ENCODE data around the gene SLC30A2. TPM values are rescaled to one million over a fixed set of nuclear protein-coding genes. Genes with fewer than 3 reads are reported as not detected.

The SLC30A2 gene
- total RNA-seq, 1 donor from 2014 or later = not detected

DNA sequence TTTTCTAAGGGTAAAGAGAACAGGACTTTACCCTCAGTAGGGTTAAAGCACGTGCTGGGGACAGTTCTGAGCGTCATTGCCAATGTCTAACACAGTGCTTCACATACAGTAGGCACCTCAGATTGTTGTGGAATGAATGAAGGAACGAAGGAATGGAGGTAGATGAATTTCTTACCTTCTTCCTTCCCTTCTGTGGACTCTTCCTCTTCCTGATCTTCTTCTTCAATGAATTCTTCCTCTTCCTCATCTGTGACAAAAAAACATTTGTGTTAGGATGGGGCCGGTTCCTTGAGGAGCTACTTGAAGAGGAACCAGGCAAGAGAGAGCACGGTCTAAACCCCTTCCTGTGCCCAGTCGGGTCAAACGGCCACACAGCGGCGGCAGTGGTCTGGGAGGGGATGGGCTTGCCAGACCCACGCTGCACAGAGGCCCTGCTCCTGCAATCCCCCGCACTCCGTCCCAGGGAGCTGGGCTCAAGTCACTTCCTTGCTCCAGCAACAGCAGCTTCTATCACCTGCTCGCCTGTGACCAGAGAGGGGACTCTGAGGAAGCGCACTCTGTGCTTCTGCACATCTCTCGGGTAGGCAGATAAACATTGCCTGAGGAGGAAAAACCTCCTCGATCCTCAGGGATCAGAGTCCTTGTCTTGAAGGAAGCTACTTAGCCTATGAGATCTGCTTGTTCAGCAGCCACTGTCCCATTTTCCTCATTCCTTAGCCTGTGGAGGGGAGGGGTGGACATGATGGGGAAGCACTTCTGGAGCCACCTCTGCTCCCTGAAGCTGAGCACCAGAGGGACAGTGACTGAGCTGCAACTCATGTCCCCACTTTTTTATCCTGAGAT lies 8.0 kb upstream of the SLC30A2 start:
- Mint-ChIP-seq H3K36me3 (ENCODE audit: low read depth, unreplicated experiment) (no peaks in the 10 kb centered on the region), H3K9me3 (ENCODE audit: unreplicated experiment) (peaks cover 4% of the 10 kb centered on the region), H3K4me3 (ENCODE audit: unreplicated experiment) (no peak overlapping the region), H3K27me3 (ENCODE audit: low read depth, unreplicated experiment) (peaks cover 62% of the 10 kb centered on the region), H3K27ac (ENCODE audit: unreplicated experiment) (no peak overlapping the region), H3K4me1 (ENCODE audit: low read depth, unreplicated experiment) (peaks cover 3% of the 10 kb centered on the region)
- Histone ChIP-seq H3K4me3 (ENCODE audit: insufficient read depth, low read depth, low read length) (no peak overlapping the region), H3K4me1 (ENCODE audit: insufficient read depth, low read length) (no peaks in the 10 kb centered on the region), H3K27me3 (ENCODE audit: insufficient read depth, low read length) (peaks cover 54% of the 10 kb centered on the region), H3K79me2 (ENCODE audit: insufficient read depth, low read length) (no peaks in the 10 kb centered on the region), H2AFZ (ENCODE audit: low read depth, low read length) (no peak overlapping the region), H3K36me3 (ENCODE audit: insufficient read depth, low read length) (no peaks in the 10 kb centered on the region), H4K20me1 (ENCODE audit: insufficient read depth, low read length) (no peaks in the 10 kb centered on the region), H3K9me3 (ENCODE audit: insufficient read depth, low read depth, low read length) (no peaks in the 10 kb centered on the region), H3K27ac (ENCODE audit: low read depth, low read length) (no peak overlapping the region), H3K9ac (ENCODE audit: low read length) (no peak overlapping the region), H3K4me2 (ENCODE audit: low read length) (no peak overlapping the region)
- TF ChIP-seq, protein P1, sequence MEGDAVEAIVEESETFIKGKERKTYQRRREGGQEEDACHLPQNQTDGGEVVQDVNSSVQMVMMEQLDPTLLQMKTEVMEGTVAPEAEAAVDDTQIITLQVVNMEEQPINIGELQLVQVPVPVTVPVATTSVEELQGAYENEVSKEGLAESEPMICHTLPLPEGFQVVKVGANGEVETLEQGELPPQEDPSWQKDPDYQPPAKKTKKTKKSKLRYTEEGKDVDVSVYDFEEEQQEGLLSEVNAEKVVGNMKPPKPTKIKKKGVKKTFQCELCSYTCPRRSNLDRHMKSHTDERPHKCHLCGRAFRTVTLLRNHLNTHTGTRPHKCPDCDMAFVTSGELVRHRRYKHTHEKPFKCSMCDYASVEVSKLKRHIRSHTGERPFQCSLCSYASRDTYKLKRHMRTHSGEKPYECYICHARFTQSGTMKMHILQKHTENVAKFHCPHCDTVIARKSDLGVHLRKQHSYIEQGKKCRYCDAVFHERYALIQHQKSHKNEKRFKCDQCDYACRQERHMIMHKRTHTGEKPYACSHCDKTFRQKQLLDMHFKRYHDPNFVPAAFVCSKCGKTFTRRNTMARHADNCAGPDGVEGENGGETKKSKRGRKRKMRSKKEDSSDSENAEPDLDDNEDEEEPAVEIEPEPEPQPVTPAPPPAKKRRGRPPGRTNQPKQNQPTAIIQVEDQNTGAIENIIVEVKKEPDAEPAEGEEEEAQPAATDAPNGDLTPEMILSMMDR (IDR thresholded peaks at IDR 0.05; ENCODE audit: insufficient read depth, low read depth, low read length) = no peak
- no peak for TF ChIP-seq EZH2 (IDR thresholded peaks at IDR 0.05; ENCODE audit: insufficient read depth, low read length)
- FAIRE-seq = no peak
- no peak for DNase-seq (ENCODE audit: low read depth)

DNA sequence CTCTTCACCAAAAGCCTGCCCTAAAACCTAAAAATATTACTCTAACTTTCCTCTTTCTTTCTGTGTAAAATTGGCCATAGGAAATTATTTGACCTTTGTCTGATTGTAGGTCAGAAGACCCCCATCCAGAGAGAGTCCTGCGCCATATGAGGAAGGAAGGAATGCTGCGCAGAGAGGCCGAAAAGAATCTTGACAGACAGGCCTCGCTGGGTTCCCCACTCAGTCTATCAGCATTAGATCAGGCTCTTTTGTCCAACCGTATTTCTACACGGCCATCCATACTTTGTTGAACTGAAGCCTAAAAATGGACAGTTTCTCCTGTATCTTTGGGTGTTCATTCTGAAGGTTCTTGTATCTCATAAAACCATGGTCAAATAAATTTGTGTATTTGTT lies 4.3 kb upstream of the SLC30A2 start:
- Mint-ChIP-seq H3K27me3 (ENCODE audit: low read depth, unreplicated experiment) (peaks cover 64% of the 10 kb centered on the region), H3K36me3 (ENCODE audit: low read depth, unreplicated experiment) (no peaks in the 10 kb centered on the region), H3K27ac (ENCODE audit: unreplicated experiment) (no peak overlapping the region), H3K4me3 (ENCODE audit: unreplicated experiment) (no peak overlapping the region), H3K9me3 (ENCODE audit: unreplicated experiment) (no peaks in the 10 kb centered on the region), H3K4me1 (ENCODE audit: low read depth, unreplicated experiment) (peaks cover 3% of the 10 kb centered on the region)
- no peaks in the 10 kb centered on the region for H3K79me2 ChIP-seq (ENCODE audit: insufficient read depth, low read length)
- TF ChIP-seq EZH2 (IDR thresholded peaks at IDR 0.05; ENCODE audit: insufficient read depth, low read length) = no peak
- TF ChIP-seq, protein P1 (IDR thresholded peaks at IDR 0.05; ENCODE audit: insufficient read depth, low read depth, low read length) = no peak
- DNase-seq (ENCODE audit: low read depth) = no peak
- no peak overlapping the region for H3K27ac ChIP-seq (ENCODE audit: low read depth, low read length)
- H3K9me3 ChIP-seq (ENCODE audit: insufficient read depth, low read depth, low read length) = no peaks in the 10 kb centered on the region
- no peak overlapping the region for H3K4me2 ChIP-seq (ENCODE audit: low read length)
- no peak overlapping the region for H3K9ac ChIP-seq (ENCODE audit: low read length)
- no peak overlapping the region for H3K4me3 ChIP-seq (ENCODE audit: insufficient read depth, low read depth, low read length)
- no peak for FAIRE-seq
- H3K36me3 ChIP-seq (ENCODE audit: insufficient read depth, low read length) = no peaks in the 10 kb centered on the region
- H3K4me1 ChIP-seq (ENCODE audit: insufficient read depth, low read length) = peaks cover 2% of the 10 kb centered on the region
- H3K27me3 ChIP-seq (ENCODE audit: insufficient read depth, low read length) = peaks cover 63% of the 10 kb centered on the region
- H2AFZ ChIP-seq (ENCODE audit: low read depth, low read length) = no peak overlapping the region
- no peaks in the 10 kb centered on the region for H4K20me1 ChIP-seq (ENCODE audit: insufficient read depth, low read length)

Data from astrocyte (in vitro differentiated cells and primary cell).